GM10847 (cell line): ENCODE results near the gene ERI3.

ENCODE experiments used
- POLR2A ChIP-seq: IDR thresholded peaks from 2 replicates; pipeline ENCODE4 v1.6.1; 2011; ENCODE audit not compliant: insufficient read length; ENCODE audit errors: extremely low read depth

ERI3 gene

GRCh38 chr1:44283524-44284173 is 71.4 kb downstream of the ERI3 start:
- TF ChIP-seq POLR2A, result no peak

DNA sequence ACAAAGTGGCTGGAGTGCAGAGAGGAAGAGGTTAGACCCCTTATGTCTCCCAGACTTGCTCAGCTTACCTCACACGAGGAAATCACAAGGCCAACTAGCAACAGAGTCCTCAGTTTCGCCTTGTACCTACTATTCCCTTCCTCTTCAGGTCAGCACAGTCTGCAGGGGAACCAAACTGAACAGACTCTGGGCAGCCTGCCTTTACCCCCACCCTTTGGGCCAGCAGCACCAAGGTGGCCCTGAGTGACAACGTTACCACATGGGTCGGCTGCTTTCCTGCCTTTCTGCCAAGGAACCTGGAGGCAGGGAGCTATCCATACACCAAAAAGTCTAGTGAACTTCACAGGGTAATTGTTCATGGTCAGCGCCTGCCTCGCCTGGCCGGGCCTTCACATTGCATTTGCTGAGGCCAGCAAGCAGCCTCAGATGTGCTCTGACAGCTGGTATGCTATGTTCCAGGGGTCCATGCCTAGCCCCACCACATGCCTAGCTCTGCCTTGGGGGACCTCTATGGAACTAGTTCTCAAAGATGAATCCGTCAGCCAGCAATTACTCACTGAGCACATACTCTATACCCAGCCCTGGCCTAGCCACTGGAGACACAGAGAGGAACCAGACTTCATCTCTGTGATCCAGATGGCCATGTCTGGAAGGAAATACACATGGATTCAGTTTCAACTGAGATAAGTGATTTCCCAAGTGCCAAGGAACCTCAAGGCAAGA is 72.2 kb downstream of the ERI3 start:
- no peak for TF ChIP-seq POLR2A

- no peak for TF ChIP-seq POLR2A
These were observed 72.9 kb downstream of the ERI3 start for GRCh38 chr1:44281962-44282703.

DNA sequence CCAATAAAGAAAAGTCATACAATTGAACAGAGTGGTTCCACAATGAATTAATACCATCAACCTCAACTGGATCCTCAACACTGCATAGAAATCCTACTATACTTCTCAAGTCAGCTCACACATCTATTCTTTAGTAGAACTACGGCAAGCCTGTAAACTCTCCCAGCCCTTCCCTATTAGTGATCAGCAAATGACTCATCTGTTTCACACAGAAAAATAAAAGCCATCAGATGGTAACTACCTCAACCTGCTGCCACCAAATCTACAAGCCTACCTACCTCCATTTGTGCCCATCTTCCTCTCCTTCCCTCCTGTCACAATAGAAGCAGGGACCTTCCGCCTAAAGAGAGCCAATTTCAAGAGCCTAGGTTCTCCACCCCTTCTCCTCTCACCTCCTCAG is 78.2 kb downstream of the ERI3 start:
- no peak for TF ChIP-seq POLR2A

DNA sequence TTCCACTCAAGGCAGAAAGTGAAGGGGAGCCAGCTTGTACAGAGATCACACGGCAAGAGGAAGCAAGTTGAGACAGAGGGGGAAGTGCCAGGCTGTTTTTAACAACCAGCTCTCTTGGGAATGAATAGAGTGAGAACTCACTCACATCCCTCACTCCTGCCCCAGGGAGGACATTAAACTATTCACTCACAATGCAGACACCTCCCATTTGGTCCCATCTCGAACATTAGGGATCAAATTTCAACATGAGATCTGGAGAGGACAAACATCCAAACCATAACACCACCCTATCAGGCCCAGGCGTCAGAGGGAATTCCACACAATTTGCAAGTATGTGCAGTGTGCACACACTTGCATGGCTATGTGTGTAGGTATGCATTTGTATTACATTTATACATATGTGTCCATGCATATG is 79.1 kb downstream of the ERI3 start:
- no peak for TF ChIP-seq POLR2A

DNA sequence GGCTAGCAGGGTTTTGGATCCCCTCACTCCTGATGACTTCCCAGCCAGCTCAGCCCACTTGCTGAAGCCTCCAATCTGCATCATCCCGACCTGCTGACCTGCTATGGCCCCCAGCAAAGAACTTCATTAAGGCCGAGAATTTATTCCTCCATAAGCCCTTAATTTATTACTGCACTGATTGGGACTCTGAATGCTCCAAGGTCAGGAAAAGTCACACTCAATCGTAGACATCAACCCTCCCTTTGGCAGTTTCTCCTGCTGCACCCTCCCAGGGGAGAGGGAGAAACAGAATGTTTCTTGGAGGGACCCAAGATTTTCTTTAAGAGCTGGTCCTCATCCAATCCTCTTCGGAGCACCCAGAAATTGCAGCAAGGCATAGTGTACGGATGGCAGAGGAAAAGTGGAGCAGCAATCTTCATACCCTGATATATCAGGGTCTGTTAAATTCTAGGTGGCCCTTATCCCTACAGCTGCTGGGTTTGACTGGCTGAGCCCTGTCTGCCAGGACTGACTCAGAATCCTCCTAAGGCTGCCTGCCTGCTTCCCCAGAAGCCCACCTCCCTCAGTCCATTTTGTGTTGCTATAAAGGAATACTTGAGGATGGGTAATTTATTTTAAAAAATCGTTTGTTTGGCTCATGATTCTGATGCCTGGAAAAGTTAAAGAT is 79.6 kb downstream of the ERI3 start:
- no peak for TF ChIP-seq POLR2A

DNA sequence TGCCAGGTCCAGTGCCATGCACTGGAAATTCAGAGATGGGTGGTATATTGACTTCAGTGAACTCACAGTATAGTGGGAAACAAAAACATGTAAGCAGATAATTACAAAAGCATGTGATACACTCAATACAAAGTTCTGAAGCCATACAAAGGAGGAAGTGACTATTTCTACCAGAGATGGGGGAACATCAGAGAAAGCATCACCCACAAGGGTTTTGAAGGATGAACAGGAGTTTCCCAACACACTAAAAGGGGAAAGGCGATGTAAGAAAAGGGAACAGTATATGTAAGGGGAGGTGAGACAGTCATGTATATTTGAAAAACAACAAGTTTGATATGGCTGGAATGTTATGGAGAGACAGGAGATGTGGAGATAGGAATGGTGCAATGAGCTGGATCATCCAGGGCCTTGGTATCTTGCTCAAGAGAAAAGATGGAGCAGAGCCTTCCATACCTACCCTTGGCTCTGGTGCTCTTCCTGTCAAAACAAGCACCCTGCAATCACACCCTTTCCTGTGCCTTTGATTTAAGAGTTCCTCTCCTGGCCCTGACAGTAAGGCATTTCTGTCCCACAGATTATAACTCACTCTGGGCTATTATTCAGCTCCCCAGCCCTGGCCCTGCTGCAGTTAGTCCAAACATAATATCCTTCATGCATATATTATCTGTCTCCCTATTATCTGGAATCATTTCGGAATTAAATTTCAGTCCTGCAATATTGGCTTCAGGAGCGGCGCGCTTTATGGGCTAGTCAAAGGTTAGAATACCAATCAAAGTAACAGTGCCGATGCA is 81.3 kb downstream of the ERI3 start:
- TF ChIP-seq POLR2A, result no peak

DNA sequence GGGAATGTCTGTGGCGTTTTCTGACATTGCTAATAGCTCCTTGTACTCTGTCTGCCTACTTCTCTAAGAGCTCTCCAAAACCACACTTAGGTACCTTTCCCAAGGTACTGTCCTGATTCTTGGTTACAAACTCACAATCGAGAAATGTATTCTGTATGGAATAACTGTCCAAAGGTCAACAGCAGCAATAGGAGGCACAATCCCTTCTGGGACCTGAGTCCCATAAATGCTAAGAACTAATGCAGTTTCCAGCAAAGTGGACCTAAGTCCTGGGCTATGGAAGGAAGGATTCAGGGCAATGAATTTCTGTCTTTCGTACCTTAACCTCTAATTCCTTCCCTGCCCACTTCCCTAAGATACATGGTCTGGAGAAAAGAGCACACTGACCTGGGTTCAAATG is 82.1 kb downstream of the ERI3 start:
- no peak for TF ChIP-seq POLR2A

GRCh38 chr1:44271646-44272045 is 83.4 kb downstream of the ERI3 start:
- TF ChIP-seq POLR2A, result no peak

DNA sequence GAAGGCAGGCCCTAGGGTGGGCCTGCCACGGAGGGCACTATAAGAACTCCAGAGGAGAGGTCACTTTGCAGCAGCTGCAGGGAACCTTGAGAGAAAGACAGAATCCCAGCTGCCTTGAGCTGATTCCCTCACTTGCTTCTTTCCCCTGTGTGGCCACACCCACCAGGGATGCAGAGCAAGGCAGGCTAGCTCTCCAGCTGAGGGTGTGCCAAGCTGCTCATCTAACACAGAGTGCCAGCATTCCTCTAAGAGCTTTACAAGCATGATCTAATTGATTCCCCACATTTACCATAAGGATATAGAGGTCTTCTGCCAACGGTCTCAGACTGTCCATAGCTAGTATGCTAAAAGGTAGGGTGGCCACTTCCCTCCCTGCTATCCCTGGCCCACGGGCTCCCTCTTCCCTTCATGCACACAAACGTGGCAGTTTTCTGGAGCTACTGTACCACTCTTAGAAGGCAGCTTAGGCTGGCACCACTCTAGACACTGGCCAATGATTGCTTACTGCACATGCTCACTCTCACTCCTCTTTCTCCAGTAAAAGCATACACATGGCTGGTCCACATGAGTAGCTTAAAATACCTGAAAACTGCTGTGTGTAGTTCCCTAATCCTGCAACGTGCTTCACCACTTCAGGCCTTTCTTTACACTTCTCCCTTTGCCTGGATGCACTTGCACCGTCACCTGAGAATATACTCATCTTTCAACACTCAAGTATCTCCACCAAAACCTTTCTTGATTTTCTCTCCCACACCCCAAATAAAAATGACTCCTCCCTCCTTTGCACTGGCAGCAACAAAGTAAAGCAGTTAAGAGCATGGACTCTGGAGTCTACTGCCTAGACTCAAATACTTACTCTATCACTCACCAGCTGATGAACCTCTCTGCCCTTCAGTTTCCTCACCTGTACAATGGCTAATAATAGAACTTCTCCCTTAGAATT is 84.1 kb downstream of the ERI3 start:
- TF ChIP-seq POLR2A, result no peak

DNA sequence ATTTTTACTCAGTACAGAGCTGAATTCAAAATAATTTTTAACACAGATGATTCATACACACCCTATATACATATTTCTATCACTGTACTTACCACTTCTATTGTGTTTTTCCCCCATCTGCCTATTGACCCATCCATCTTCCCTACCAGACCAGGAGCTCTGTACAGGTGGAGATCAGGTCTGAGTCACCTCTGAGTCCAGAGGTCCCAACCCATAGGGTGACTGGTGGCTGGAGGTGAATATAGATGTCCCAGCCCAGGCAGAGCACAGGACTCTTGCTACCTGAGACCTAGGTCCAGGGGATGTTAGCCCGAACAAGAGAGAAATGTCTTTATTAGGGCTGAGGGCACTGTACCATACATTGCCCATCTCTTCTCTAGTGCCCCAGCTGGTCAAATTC is 87.0 kb downstream of the ERI3 start:
- no peak for TF ChIP-seq POLR2A

DNA sequence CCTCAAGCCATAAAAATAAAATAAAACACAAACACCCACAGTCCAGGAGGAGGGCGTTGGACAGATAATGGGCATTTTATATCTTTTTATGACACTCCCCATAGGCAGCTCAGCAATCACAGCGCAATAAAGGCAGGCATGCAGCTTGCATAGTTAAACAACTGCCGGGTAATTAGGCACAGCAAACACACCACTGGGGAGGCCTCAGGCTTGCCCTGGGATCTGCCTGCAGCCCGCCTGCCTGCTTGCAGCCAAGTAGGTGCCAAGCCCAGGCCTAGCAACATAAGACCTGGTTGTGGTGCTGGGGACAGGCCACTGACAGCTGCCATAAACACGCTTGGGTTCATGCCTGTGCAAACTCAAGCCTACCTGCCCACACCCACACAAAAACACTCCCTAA is 87.6 kb downstream of the ERI3 start:
- TF ChIP-seq POLR2A, result no peak

DNA sequence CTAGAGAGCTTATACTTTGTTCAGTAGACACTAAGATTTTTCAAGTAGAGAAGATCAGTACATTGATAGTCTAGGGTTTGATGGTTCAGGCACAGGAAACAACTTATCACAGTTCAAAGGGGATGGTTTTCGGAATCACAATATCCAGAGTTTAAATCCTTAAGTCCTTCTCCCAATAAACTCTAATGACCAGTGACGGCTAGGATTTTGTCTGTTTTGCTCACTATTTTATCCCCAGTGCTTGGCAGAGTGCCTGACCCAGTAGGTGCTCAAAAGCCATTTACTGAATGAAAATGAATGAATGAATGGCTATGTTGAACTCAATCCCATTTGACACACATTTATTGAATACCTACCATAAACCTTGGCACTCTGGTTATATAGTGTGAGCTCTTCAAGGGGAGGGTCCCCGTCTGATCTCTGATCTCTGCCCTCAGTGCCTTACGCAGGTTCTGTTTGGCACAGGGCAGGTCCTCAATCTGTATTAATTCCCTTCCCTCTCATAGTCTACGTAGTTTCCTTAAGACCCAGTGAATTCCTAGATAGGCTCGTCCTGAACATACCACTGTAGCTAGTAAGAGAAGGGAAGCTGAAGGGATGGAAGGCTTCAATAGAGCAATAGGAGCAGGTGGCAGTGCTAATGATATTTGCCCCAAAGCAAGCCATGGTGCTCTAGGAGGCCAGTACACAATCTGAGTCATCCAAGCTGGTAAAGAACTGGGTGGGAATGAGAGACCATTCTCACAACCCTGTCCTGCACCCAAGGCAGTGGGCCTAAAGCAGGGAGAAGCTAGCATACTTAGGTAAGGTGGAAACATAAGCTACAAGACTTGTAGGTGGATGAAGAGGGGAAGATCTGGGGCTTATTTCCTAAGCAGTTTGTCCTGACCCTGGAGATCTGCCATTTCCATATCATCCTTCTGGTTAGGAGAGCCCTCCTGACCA is 88.4 kb downstream of the ERI3 start:
- TF ChIP-seq POLR2A, result no peak
